ENCODE data around the gene ZNHIT2. TPM values are rescaled to one million over a fixed set of nuclear protein-coding genes. Genes with fewer than 3 reads are reported as not detected.

The ZNHIT2 gene
- total RNA-seq, 1 experiment from 2014 or later = 27.1 TPM

Small RNAs within 50 kb of the gene (microRNA-seq; reads per million reads assigned to microRNA genes)
- 1.9 reads per million for gene MIR6751 (ENCODE audit: unreplicated experiment)

Other genes with a start within 250 kb of the ZNHIT2 start
- 186 TPM for gene EHD1, start 239.1 kb downstream of the ZNHIT2 start, total RNA-seq (2021; ENCODE audit: unreplicated experiment)
- gene ATG2A, start 200.5 kb downstream of the ZNHIT2 start, total RNA-seq (2021; ENCODE audit: unreplicated experiment) = 28.8 TPM
- 14.0 TPM for gene PPP2R5B, start 193.0 kb downstream of the ZNHIT2 start, total RNA-seq (2021; ENCODE audit: unreplicated experiment)
- gene GPHA2, start 181.8 kb downstream of the ZNHIT2 start, total RNA-seq (2021; ENCODE audit: unreplicated experiment) = not detected
- not detected for gene MAJIN, start 145.6 kb downstream of the ZNHIT2 start, total RNA-seq (2021; ENCODE audit: unreplicated experiment)
- 1.6 TPM for gene BATF2, start 120.7 kb downstream of the ZNHIT2 start, total RNA-seq (2021; ENCODE audit: unreplicated experiment)
- 177 TPM for gene ARL2, start 103.5 kb downstream of the ZNHIT2 start, total RNA-seq (2021; ENCODE audit: unreplicated experiment)
- gene SNX15, start 90.3 kb downstream of the ZNHIT2 start, total RNA-seq (2021; ENCODE audit: unreplicated experiment) = 51.5 TPM
- gene SAC3D1, start 76.5 kb downstream of the ZNHIT2 start, total RNA-seq (2021; ENCODE audit: unreplicated experiment) = 55.6 TPM
- 0.23 TPM for gene NAALADL1, start 59.1 kb downstream of the ZNHIT2 start, total RNA-seq (2021; ENCODE audit: unreplicated experiment)
- gene CDCA5, start 33.7 kb downstream of the ZNHIT2 start, total RNA-seq (2021; ENCODE audit: unreplicated experiment) = 92.9 TPM
- gene ZFPL1, start 33.5 kb downstream of the ZNHIT2 start, total RNA-seq (2021; ENCODE audit: unreplicated experiment) = 68.4 TPM
- 101 TPM for gene VPS51, start 21.5 kb downstream of the ZNHIT2 start, total RNA-seq (2021; ENCODE audit: unreplicated experiment)
- gene TM7SF2, start 5.8 kb downstream of the ZNHIT2 start, total RNA-seq (2021; ENCODE audit: unreplicated experiment) = 85.4 TPM
- 1,001 TPM for gene FAU, start 4.4 kb upstream of the ZNHIT2 start, total RNA-seq (2021; ENCODE audit: unreplicated experiment)
- gene MRPL49, start 4.6 kb upstream of the ZNHIT2 start, total RNA-seq (2021; ENCODE audit: unreplicated experiment) = 111 TPM
- 64.3 TPM for gene SYVN1, start 16.8 kb upstream of the ZNHIT2 start, total RNA-seq (2021; ENCODE audit: unreplicated experiment)
- gene SPDYC, start 52.5 kb upstream of the ZNHIT2 start, total RNA-seq (2021; ENCODE audit: unreplicated experiment) = not detected
- gene CAPN1, start 64.2 kb upstream of the ZNHIT2 start, total RNA-seq (2021; ENCODE audit: unreplicated experiment) = 256 TPM
- gene POLA2, start 144.3 kb upstream of the ZNHIT2 start, total RNA-seq (2021; ENCODE audit: unreplicated experiment) = 39.0 TPM
- gene CDC42EP2, start 197.2 kb upstream of the ZNHIT2 start, total RNA-seq (2021; ENCODE audit: unreplicated experiment) = 8.1 TPM
- 97.0 TPM for gene DPF2, start 216.2 kb upstream of the ZNHIT2 start, total RNA-seq (2021; ENCODE audit: unreplicated experiment)
- gene TIGD3, start 237.1 kb upstream of the ZNHIT2 start, total RNA-seq (2021; ENCODE audit: unreplicated experiment) = 2.4 TPM

Measured in Panc1 (cell line).